K562 (cell line): ENCODE results near the gene ORMDL2. TPM values are rescaled to one million over a fixed set of nuclear protein-coding genes. Genes with fewer than 3 reads are reported as not detected.

Experiments
- ARHGAP35 ChIP-seq: fragments of 450-650 bp; IDR thresholded peaks from 2 replicates; pipeline ENCODE4 v1.6.1; 2018; ENCODE audit not compliant: partially characterized antibody
- ARID2 ChIP-seq: fragments of 450-650 bp; IDR thresholded peaks from 2 replicates; pipeline ENCODE4 v1.6.1; 2017; ENCODE audit warnings: antibody characterized with exemption, mild to moderate bottlenecking
- CAMTA2 ChIP-seq: fragments of 250-450 bp; sonication (Bioruptor Pico); conservative IDR thresholded peaks from 2 replicates; pipeline ENCODE4 v1.5.1; 2022
- DNMT1 ChIP-seq: fragments of 450-650 bp; IDR thresholded peaks from 2 replicates; pipeline ENCODE4 v1.6.1; 2016; ENCODE audit warnings: antibody characterized with exemption, mild to moderate bottlenecking
- E4F1 ChIP-seq: fragments of 250-450 bp; sonication (Bioruptor Pico); IDR thresholded peaks from 2 replicates; pipeline ENCODE4 v1.5.0; 2021; ENCODE audit warnings: mild to moderate bottlenecking, borderline replicate concordance
- ELK3 ChIP-seq: fragments of 450-650 bp; formaldehyde crosslinking; IDR thresholded peaks from 2 replicates; pipeline ENCODE4 v1.4.0; 2020; ENCODE audit warnings: mild to moderate bottlenecking
- MLX ChIP-seq, 2 experiments: fragments of 450-650 bp in 1 of 2; sonication (generic) in 1 of 2; formaldehyde crosslinking; conservative IDR thresholded peaks; 2 replicates each; pipeline versions ENCODE4 v1.4.0 to v1.8.1; 2020 to 2022; ENCODE audit warnings: mild to moderate bottlenecking in 1 of 2, missing genetic modification reagents in 1 of 2
- MYBL2 ChIP-seq, 2 experiments: fragments of 450-650 bp in 1 of 2; sonication (generic) in 1 of 2; formaldehyde crosslinking in 1 of 2; IDR thresholded peaks; 2 replicates each; pipeline versions ENCODE4 v1.6.1 to v1.8.1; 2017 to 2022; ENCODE audit warnings: borderline replicate concordance in 1 of 2, inconsistent platforms in 1 of 2, low read depth in 1 of 2, mild to moderate bottlenecking in 1 of 2, missing genetic modification reagents in 1 of 2, moderate library complexity in 1 of 2
- POLR3A ChIP-seq: IDR thresholded peaks from 2 replicates; pipeline ENCODE4 v1.6.1; 2011; ENCODE audit warnings: borderline replicate concordance, mild to moderate bottlenecking, moderate library complexity; ENCODE audit not compliant: insufficient read length, insufficient read depth; ENCODE audit errors: extremely low read depth
- SP2 ChIP-seq: IDR thresholded peaks from 2 replicates; pipeline ENCODE4 v1.6.1; 2011; ENCODE audit warnings: mild to moderate bottlenecking, low read depth, low read length, moderate library complexity; ENCODE audit not compliant: poor library complexity, severe bottlenecking; ENCODE audit errors: extremely low read depth
- SRF ChIP-seq, 2 experiments: fragments of 250-450, 450-650 bp in 1 of 2; sonication (Bioruptor Pico) in 1 of 2; sonication (generic) in 1 of 2; formaldehyde crosslinking; IDR thresholded peaks; 2 replicates each; pipeline versions ENCODE4 v1.5.0 to v1.5.1; 2020 to 2022; ENCODE audit warnings: mild to moderate bottlenecking in 1 of 2, missing genetic modification reagents in 1 of 2
- YBX1 ChIP-seq: fragments of 450-650 bp; IDR thresholded peaks from 2 replicates; pipeline ENCODE4 v1.7.1; 2016; ENCODE audit warnings: mild to moderate bottlenecking
- ZBTB43 ChIP-seq: sonication (generic); formaldehyde crosslinking; IDR thresholded peaks from 2 replicates; pipeline ENCODE4 v1.8.0; 2023; ENCODE audit warnings: mild to moderate bottlenecking, missing genetic modification reagents
- ZNF785 ChIP-seq: fragments of 250-450 bp; sonication (Bioruptor Pico); IDR thresholded peaks from 2 replicates; pipeline ENCODE4 v1.4.0; 2020; ENCODE audit warnings: mild to moderate bottlenecking
- polyA plus RNA-seq, 8 experiments: library from polyadenylated mRNA; depleted of rRNA in 4 of 8; stranded (reverse) in 5 of 8; unstranded in 3 of 8; fragments of >200 nt; fragmentation: Nextera tagmentation in 2 of 8; fragmentation: Illumina TruSeq in 1 of 8; extraction: Ambion mirVana in 2 of 8; extraction: Trizol in 1 of 8; gene quantifications; 2 replicates each; pipeline versions ENCODE4 v1.2.1 to v1.2.3, GENCODE V29; 2011 to 2014; ENCODE audit warnings: inconsistent platforms in 1 of 8, missing spikeins in 1 of 8
- total RNA-seq, 7 experiments: library from RNA; depleted of rRNA in 6 of 7; stranded (reverse); fragments of >200 nt in 6 of 7; fragmentation: Illumina TruSeq in 2 of 7; extraction: Trizol in 2 of 7; gene quantifications; 2 replicates each; pipeline versions ENCODE4 v1.2.1 to v1.2.3, GENCODE V29; 2011 to 2021; ENCODE audit warnings: low replicate concordance in 1 of 7
- TF ChIP-seq, protein P1 (sequence below): fragments of 450-650 bp; conservative IDR thresholded peaks from 2 replicates; pipeline ENCODE4 v1.6.1; 2016; ENCODE audit warnings: missing genetic modification characterization, low read depth, mild to moderate bottlenecking, missing compliant biosample characterization, moderate library complexity

The ORMDL2 gene
- total and polyA plus RNA-seq, 9 of the 15 experiments (the other 6 are each of a cell fraction or from before 2014, with no cell fraction given) = 9.9 to 113 (median 34.4) TPM

GRCh38 chr12:55829967-55830600, 12.2 kb downstream of the ORMDL2 start (continued):
- TF ChIP-seq ZNF785 (CRISPR knock-in tag) (no peak), ARID2 (no peak), DNMT1 (no peak), MLX (CRISPR knock-in tag; conservative IDR thresholded peaks at IDR 0.05) (no peak), ELK3 (CRISPR knock-in tag) (no peak), ZBTB43 (CRISPR knock-in tag) (no peak), MYBL2 (IDR thresholded peaks at IDR 0.05; ENCODE audit: low read depth) (no peak), MYBL2 (CRISPR knock-in tag; IDR thresholded peaks at IDR 0.05; ENCODE audit: borderline replicate concordance) (no peak), ARHGAP35 (no peak), E4F1 (CRISPR knock-in tag) (no peak), SRF (CRISPR knock-in tag; IDR thresholded peaks at IDR 0.05) (no peak), SP2 (no peak), POLR3A (no peak), YBX1 (no peak), CAMTA2 (CRISPR knock-in tag) (no peak)
- TF ChIP-seq, protein P1, sequence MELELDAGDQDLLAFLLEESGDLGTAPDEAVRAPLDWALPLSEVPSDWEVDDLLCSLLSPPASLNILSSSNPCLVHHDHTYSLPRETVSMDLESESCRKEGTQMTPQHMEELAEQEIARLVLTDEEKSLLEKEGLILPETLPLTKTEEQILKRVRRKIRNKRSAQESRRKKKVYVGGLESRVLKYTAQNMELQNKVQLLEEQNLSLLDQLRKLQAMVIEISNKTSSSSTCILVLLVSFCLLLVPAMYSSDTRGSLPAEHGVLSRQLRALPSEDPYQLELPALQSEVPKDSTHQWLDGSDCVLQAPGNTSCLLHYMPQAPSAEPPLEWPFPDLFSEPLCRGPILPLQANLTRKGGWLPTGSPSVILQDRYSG = no peak
